Stimulated activated CD8-positive, alpha-beta memory T cell treated with anti-CD3 and anti-CD28 coated beads, Interleukin-15, amount 100 ng/mL, for 48 hours (primary cell): ENCODE data around the gene FANK1.
"Not testable (repeated sequence)": the region's sequence is repeated elsewhere in the genome, so short reads cannot be mapped to it uniquely, and the experiment has no call there.

Source experiments
- DNase-seq, 2 donors: peaks; one replicate each; pipeline ENCODE4 v3.0.0-alpha.2; 2020; ENCODE audit warnings: low read depth in 2 of 2

The FANK1 gene

DNA sequence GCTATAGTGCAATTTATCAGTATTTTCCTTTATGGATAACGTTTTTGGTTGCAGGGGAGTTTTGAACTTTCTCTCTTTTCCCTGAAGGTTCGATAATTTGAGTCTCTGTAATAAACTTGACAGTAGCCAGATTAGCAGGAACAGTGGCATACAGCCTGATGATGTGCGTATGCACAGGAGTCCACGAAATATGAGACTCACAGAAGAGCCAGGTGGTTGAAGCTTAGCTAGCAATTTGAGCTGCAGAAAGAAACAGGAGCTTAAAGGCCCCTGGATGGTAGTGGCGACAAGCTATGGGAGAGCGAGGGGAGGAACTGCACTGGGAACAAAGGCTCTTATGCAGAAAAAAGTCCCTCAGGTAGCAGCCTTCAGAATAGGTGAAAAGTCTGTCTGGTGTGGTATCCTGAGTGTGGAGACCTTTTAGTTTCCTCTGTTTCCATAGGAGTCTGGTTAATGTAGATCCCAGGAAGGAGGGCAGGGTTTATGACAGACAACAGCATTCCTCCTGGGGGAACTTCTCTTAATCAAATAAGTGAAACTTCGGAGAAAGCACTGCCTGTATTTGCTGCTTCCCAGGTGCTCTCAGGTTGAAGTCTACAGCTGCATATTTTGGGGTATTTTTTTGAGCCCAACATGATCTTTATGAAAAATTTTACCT, 32.7 kb downstream of the FANK1 start:
- no peak for DNase-seq

DNA sequence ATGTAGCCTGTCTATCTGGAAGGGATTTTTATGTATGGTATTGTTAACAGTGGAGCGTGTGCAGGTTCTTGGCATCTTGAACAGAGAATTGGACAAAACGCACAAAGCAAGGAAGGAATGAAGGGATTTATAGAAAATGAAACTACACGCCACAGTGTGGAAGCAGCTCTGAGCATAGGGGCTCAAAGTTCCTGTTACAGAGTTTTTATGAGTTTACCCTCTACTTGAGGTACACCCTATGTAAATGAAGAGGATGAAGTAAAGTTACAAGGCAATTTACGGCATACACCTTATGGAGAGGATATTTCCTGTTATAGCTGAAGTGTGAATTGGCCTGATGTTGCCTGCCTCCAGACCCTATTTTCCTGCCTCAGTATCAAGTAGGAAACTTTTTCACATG, 33.3 kb downstream of the FANK1 start:
- DNase-seq = no peak

DNA sequence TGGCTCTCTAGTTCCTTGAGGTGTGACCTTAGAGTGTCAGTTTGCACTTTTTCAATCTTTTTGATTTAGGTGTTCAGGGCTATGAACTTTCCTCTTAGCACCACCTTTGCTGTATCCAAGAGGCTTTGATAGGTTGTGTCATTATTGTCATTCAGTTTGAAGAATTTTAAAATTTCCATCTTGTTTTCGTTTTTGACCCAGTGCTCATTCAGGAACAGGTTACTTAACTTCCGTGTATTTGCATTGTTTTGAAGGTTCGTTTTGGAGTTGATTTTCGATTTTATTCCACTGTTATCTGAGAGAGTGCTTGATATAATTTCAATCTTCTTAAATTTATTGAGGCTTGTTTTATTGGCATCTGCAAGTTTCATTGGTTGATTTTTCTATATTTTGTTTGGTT, 37.3 kb downstream of the FANK1 start:
- DNase-seq = no peak

DNA sequence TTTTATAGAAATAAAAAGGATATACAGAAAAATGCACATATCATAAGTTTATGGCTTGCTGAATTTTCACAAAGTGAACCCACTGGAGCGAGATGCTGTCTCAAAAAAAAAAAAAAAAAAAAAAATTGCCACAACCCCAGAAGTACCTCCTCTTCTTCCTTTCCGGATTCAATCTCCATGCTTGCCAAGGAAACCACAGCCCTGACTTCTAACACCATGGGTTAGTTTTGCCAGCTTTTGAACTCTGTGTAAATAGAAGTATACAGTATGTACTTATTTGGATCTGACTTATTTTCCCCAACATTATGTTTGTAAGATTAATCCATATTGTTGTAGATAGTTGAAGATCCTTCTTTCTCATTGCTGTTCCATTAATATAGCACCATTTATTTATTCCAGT, 40.0 kb downstream of the FANK1 start:
- no peak for DNase-seq

GRCh38 chr10:125940515-125940914, 44.2 kb downstream of the FANK1 start:
- no peak for DNase-seq

DNA sequence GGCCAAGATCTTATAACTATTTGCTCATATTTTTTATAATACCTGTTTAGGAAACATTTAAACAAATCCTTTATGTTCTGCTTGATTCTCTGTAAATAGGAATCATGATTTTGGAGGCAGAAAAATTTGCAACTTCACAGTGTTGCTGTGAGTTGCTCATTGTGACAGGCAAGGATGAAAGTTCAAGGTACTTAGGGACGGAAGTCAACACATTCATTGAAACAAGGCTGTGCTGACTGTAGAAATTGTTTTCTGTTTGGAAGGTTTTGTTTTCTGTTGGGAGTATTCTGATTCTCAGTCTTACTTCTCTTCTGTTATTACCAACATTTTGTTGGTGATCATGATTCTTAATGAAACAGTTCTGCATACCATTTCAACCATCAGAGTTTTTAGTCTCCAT, 54.9 kb downstream of the FANK1 start:
- no peak for DNase-seq

DNA sequence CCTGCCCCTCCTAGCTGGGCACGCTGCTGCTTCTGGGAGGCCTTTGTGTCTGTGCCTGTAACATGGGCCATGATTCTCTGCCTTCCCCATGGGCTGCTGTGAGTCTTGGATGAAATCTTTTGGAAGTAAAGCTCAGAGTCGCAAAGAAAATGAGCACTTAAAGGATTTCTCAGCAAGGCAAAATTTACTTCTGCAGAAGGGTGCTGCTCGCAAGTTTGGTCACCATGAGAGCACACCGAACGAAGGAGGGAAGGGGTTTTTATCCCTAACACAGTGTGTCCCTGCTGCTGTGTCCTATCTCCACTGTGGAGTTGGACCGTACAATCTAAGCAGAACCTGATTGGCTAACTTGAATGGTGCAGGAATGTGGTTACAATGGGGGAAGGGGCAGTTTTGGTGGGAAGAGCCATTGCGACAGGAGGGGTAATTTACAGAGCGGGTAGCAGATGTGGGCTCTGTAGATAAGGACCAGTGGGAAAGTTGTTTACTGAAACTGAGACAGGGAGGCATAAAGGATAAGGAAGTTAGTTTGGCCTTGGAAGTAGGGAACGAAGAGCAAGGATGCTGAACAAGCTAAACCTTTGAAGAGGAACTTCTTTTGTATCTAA, 57.5 kb downstream of the FANK1 start:
- no peak for DNase-seq

- no peak for DNase-seq
Measured at GRCh38 chr10:125955766-125956165, 59.4 kb downstream of the FANK1 start.

DNA sequence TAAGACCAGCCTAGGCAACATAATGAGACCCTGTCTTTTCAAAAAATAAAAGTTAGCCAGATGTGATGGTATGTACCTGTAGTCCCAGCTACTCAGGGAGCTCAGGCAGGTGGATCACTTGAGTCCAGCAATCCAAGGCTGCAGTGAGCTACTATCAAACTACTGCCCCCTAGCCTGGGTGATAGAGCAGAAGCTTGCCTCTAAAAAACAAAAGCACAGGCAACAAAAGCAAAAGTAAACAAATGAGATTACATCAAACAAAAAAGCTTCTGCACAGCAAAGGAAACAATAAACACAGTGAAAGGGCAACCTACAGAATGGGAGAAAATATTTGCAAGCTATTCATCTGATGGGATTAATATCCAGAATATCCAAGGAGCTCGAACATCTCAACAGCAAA, 65.4 kb downstream of the FANK1 start:
- no peak for DNase-seq

DNA sequence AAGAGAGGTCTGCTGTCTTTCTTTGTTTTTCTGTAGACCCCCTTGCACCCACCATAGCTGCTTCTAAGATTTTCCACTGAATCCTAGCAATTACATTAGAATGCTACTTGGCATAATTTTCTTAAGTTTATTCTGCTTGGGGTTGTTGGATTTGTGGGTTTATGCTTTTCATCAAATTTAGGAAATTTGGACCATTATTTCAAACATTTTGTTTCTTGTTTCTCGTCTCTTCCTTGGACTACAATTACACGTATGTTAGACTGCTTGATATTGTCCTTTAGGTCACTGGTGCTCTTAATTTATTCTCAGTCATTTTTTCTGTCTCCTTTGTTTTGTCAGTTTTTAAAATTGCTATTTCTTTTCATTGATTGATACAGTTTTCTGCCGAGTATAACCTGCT, 65.8 kb downstream of the FANK1 start:
- DNase-seq = no peak

DNA sequence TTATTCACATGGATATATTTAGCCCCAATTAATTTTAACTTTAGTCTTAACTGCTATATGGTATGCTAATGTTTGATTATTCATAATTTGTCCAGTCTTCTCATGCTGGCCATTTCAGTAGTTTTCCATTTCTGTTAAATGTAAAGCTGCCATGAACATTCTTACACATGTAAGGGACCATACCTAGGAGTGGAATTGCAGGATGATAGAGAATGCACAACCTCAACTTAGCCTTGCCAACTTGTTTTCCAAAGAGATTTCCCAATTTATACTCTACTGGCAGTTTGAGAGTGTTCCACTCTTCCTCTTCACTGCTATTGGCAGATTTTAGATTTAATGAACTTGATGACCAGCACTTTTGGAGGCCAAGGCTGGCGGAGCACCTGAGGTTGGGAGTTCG, 68.2 kb downstream of the FANK1 start:
- no peak for DNase-seq

DNA sequence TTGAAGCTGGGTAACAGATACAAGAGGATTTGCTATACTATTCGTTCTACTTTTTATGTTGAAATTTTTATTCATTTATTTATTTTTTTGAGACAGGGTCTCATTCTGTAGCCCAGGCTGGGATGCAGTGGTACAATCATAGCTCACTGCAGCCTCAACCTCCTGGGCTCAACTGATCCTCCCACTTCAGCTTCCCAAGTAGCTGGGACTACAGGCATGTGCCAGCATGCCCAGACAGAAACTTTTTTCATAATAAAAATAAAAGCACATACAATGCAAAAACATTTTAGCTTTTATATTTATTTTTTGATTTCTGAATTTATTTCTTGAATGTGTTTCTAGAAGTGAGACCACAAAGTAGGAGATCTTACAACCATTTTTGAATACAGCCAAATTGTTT, 71.2 kb downstream of the FANK1 start:
- no peak for DNase-seq

GRCh38 chr10:125970077-125970630, 73.8 kb downstream of the FANK1 start:
- not testable (repeated sequence) for DNase-seq

- DNase-seq = no peak
Measured at GRCh38 chr10:125976960-125977605, 80.7 kb downstream of the FANK1 start.

DNA sequence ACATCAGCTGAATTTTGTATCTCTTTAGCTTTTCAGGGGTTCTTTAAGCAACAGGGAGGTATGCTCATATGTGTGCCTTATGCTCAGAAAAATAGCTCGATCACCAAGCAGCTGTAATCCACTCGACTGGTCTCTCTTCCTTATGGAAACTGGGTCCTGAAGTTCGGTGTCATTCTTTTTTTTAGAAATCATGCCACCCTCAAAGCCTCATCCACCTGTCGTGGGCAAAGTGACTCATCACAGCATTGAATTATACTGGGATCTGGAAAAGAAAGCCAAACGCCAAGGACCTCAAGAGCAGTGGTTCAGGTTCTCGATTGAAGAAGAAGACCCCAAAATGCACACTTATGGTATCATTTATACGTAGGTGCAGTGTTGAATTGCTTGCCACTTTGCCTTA, 83.6 kb downstream of the FANK1 start:
- DNase-seq = no peak

GRCh38 chr10:125980521-125981035, 84.2 kb downstream of the FANK1 start:
- no peak for DNase-seq

DNA sequence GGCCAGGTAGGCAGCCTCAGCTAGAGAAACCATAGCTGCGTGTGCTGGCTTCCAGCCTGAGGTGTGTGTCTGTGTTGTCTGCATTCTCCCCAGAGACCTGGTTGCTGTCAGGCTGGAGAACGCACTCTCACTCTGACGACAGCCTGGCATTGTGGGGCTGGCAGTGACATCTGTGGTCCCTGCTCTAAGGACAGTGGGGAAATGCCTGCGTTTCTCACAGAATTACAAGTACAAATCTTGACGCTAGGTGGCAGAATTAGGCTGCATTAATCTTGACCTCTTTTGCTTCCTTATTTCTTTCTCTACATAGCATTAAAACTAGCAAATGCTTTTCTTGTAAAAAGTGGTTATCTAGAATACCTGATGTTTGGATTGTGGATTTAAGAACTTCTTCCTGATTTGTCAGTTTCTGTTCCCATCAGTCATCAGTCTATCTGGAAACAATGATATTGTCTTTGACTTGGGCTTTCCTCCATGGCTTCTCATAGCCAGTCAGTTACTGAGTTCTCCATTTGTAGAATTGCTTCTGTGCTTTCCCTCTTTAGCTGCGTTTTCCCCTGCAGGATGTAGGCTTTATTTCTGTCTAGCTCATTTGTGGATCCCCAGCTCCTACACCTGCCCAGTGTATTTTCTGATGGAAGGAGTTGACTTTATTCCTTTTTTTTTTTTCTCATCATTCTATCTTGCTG, 86.0 kb downstream of the FANK1 start:
- DNase-seq = no peak

GRCh38 chr10:125983161-125983560, 86.8 kb downstream of the FANK1 start:
- DNase-seq = no peak

- no peak for DNase-seq
Measured at GRCh38 chr10:125983656-125984055, 87.3 kb downstream of the FANK1 start.

- DNase-seq = no peak
Measured at GRCh38 chr10:125984346-125984745, 88.0 kb downstream of the FANK1 start.

- DNase-seq = no peak
Measured at GRCh38 chr10:125984865-125985495, 88.6 kb downstream of the FANK1 start.
